ENCODE results near the gene PPP4C.
A peak's percentile ranks its signal among the peaks of the same experiment; 100 is the strongest.
"Not testable (repeated sequence)": the region's sequence is repeated elsewhere in the genome, so short reads cannot be mapped to it uniquely, and the experiment has no call there.

Gene PPP4C

DNA sequence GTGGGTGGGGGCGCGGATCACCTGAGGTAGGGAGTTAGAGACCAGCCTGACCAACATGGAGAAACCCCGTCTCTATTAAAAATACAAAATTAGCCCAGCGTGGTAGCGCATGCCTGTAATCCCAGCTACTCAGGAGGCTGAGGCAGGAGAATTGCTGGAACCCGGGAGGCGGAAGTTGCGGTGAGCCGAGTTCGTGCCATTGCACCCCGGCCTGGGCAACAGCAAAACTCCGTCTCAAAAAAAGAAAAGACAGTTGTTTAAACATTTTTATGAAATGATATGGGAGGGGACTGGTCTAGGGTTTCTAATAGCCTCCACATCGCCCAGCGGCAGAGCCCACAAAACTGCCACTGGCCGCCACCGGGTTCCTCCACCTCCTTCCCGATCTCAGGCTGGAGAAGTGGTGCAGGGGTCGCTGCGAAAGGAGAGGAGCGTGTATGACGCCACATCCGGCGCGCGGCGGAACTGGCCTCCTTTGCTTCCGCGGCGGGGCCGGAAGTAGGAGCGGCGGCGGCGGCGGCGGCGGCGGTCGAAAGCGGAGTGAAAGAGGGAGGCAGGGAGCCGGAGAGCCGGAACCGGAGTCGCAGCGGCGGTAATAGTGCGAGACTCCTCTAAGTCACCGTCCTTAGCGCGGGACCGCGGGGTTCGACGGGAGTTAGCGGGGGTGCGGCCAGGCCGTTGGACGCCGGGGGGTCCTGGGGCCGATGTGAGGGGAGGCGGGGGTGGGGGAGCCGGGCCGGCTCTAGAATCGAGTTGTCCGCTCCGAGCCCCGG lies at the start of gene PPP4C:
TSS of gene PPP4C (plus strand) at position 492 of the 773 bp plus-strand sequence. CDS start 384 bp downstream, outside the sequence.
- DNase-seq (ENCODE audit: low spot score), result peak; percentile 83

DNA sequence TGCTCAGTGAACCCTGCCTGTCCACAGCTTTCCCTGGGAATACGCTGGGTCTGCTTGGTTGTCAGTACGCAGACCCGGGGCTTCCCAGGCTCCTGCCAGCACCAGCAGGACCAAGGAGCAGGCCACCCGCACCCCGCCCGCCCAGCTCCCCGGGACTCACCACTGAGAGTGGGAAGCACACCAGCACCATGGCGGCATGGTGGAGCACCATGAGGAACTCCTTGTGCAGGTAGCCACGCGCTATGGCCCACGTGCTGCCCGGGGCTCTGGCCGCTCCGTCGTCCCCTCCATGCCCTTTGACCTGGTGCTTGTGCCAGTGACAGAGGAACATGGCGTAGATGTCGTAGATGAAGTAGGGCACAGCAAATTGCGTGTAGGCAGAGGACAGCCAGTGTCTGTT lies 49.3 kb upstream of the PPP4C start:
- no peak for DNase-seq (ENCODE audit: low spot score)

DNA sequence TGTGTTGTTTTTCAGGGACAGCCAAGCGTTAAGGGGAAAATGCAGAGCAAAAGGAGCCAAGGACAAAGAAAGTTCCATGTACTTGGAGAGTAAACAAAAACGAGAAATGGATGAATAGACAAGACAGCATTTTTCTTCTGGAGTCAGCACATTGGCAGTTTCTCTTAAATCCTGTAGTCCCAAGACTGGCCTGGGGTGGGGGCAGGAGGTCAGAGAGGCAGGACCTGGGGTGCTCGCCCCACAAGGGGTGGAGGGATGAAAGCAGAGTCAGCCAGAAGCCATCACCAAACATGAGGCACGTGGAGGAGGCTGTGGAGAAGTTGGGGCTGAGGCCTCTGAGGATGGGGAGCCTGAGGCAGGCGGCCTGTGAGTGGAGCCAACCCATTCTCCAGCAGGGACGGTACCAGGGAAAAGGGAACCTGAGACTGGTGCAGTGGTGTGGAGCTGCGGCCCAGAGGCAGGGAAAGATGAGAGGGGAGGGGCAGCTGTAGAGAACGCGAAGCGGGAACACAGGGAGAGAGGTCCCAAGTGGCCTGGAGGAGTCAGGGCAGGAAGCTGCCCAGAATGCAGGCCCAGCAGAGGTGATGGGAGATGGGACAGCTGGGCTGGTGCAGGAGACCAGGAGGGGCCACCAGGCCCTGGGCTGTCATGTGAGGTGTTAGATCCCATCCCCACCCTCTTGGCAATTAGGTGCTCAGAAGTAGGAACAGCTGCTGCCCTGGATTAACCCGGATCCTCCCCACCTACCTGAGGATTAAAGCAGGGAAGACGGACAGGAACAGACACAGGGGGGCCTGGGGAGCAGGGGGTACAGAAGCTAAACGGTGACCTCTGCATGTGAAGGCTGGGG lies 48.0 kb upstream of the PPP4C start:
- DNase-seq (ENCODE audit: low spot score), result no peak

DNA sequence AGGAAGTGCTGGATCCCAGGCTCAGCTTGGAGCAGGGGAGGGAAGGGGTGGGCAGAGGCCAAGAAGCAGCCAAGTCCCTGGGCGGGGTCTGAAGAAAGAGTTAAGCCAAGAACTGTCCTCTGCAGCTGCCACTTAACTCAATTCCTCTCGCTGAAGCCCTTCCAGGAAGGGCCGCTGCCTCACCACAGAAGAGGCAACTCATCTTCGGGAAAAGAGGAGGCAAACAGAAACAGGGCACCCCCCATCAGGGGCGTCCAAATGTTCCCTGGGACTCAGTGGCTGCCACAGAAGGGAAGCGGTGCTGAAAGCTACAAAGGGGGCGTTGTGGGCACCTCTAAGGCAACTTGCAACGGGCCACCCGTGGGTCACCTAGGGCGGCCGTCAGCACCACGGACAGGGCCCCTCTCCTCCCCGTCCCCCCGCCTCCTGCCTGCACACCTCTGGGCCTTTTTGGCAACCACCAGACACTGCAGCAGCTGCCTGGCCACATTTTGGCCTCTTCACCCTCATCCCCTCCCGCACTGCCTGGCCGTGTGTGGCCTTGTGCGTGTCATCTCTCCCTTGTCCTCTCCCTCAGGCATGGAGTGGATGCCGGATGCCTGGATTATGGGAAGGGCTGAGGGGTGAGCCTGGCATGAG lies 47.2 kb upstream of the PPP4C start:
- DNase-seq (ENCODE audit: low spot score), result no peak

DNA sequence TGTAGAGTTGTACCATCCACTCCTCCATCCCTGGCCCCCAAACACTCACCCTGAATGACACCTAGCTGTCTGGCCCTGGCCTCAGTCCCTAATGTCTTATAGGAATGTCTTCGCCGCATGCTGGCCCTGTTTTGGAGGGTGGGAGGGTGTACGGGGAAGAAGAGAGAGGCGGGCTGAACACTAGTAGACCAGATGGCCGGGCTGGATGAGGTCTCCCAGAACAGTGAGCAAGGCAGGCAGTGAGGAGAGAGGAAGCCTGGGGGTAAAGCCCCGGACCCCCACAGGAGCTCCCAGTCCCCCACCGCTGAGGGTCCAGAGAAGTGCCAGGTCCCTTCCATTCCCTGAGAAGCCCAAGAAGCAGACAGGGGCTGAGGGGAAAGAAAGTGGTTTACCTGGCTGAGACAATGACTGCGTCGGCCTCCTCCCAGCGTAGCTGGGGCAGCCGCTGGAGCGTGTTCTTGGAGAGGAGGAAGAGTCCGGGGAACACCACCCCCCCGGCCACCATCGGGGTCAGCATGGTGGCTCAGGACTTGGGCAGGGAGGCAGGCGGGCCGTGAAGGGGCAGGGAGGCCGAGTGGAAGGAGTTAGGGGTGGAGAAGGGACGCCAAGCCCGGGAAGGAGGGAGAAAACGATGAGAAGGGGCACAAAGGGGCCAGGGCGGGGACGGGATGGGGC lies 45.6 kb upstream of the PPP4C start:
- DNase-seq (ENCODE audit: low spot score), result no peak

DNA sequence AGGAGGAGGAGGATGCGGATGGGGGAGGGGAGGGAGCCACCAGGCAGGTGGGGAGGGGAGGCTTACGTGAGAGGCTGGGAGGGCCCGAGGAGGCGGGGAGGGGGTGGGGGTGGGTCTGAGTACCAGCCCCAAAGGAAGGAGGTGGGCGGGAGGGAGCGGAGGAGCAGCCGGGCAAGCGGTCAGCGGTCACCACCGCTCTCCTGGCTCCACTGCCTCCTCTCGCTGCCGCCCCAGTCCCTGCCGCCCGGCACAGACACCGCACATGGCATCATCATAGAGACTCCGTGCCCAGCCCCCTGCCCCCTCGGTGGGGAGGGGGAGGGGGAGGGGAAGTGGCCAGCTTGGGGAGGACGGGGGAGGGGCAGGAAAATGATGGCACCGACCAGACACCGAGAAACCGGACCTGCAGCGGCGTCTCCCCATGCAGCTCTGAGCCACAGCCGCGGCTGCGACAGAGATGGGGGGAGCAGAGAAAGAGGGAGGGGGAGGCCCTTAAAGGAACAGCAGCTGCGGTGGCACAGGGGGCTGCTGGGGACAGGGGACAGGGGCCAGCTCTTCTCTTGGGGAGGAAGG lies 44.9 kb upstream of the PPP4C start, which contains the start of gene TLCD3B:
TSS of gene TLCD3B (minus strand) at position 431 of the 573 bp plus-strand sequence. CDS start 744 bp downstream, outside the sequence.
- no peak for DNase-seq (ENCODE audit: low spot score)

DNA sequence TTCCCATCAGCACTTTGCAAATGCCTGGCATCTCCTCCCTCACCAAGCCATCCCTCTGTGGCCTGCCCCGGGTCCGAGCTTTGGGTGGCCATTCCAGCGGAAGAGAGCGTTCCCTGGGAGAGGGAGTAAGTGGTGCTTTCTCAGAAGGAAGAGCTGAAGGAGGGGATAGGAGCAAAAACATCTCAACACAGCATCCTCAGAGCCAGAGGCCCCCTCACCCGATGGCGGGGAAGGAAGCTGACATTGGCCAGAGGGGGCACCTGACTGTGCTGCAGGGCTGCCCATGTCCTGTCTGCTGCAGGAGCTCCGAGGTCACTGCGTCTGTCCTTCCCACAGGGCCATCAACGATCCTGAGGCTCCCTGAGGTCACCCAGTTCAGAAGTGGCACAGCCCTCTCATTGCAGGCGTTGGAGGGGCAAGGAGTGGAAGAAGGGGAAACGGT lies 44.3 kb upstream of the PPP4C start:
- no peak for DNase-seq (ENCODE audit: low spot score)

DNA sequence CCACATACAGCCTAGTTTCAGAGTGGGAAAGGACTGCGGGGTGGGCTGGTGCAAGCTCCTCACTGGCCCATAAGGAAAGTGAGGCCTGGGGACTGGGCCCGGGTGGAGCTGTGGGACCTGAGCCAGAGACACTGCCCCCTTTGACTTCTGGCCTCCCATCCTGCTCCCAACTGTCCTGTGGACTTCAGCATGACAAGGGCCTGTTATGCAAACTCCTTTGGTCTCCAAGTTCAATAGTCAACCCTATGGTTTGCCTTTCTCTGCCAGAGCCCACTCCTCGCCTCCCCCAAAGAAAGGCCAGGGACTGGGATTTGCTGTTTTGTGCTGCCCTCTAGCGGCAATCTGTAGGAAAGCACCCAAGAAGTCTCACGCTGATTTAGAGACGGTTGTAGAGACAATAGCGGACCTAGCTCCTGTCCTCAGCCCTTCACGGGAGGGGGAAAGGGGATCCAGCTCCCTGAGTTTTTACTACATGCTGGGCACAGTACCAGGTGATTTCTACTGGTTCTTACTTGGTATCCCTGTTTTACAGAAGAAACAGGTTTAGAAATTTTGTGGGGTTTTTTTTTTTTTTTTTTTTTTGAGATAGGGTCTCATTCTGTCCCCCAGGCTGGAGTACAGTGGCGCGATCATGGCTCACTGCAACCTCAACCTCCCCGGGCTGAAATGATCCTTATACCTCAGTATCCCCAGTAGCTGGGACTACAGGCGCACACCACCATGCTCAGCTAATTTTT lies 43.5 kb upstream of the PPP4C start:
- DNase-seq (ENCODE audit: low spot score), result peak; percentile 73

DNA sequence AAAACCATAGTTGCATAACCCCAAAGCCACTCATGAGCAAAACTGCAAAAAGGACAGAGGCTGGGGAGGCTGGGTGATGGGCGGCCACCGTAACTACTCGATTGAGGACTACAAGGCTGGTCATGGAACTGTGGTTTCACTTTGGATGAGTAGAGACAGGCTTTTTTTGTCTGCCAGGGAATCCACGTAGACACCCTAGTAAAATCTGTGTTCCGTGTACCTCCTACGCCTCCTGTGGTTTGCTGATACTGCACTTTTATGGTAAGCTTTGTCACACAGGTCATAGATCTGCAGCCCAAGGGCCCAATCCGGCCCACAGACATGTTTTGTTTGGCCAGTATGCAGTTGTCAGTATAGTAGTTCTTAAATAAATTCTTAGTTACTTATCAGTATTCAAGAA lies 42.5 kb upstream of the PPP4C start:
- no peak for DNase-seq (ENCODE audit: low spot score)

DNA sequence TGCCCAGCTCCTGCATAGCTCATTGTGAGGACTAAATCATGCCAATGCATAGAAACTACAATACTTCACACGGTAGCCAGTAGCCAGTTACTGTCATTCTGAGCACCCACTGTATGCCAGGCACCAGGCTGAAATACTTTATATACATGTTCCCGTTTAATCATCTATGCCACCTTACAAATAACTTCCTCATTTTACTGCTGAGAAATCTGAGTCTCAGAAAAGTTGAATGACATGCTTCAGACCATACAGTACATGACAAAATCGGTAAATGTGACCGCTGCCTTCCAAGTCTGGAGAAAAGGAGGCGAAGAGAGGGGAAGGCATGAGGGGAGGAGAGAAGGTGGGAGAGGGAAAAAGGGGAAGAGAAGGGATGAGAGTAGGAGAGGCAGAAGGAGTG lies 35.6 kb upstream of the PPP4C start:
- DNase-seq (ENCODE audit: low spot score), result no peak

DNA sequence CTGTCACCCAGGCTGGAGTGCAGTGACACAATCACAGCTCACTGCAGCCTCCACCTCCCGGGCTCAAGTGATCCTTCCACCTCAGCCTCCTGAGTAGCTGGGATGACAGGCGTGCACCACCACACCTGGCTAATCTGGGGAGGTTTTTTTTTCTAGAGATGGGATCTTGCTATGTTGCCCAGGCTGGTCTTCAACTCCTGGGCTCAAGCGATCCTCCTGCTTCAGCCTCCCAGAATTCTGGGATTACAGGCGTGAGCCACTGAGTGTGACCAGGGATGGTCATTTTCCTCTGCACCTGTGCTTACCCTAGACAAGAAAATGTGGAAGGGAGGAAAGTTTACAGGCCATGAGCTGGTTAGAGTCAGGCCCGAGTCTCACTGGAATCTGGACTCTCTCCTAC lies 35.1 kb upstream of the PPP4C start:
- DNase-seq (ENCODE audit: low spot score), result not testable (repeated sequence)

DNA sequence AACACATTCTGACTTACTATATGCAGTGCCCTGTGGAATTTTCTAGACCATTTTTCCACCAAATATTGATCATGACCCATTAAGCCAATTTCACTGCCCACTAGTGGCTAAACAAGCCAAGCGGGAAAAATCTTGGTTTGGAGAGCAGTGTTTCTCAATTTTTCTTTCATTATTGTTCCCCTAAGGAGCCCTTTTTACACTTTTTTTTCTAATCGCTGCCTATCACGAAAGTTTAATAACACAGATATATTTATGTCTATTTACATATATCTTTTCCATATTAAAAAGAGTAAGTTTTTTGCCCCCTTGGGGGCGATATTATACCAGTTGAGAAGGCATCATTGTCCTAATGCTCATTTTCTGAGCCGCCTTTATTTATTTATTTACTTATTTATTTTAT lies 34.0 kb upstream of the PPP4C start:
- DNase-seq (ENCODE audit: low spot score), result peak; percentile 41

DNA sequence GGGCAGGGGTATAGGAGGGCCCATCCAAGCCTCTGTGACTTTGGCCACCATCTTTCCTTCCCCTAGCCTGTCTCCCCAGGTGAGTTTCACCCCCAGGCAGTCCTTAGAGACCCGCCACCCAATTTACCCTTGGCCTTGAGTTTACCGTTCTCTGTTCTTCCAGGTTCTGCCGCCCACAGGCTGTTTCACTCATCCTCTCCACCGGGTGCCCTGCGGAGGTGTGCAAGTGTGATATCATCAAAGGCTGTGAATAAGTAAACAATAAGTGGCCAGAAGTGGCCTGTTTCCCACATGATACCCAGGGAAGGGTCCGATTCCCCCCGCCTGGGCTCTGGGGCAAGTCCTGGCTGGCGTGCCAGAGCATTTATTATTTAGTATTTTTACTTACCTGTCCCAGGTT lies 29.6 kb upstream of the PPP4C start:
- DNase-seq (ENCODE audit: low spot score), result no peak

DNA sequence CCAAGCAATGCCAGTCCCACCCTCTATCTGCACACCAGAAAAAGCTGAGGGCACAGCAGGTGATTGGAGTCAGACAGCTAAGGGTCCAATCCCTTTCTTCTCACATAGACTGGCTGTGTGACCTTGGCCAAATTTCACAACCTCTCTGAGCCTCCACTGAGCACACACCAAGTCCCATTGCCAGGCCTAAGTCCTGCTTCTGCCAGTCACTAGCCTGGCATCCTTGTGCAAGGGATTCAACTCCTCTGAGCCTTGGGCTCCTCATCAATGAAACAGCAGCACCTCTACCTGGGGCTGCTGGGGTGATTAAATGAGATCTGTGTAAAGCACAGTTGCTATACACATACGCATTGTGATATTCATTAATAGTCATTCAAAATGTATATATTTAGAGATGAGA lies 29.2 kb upstream of the PPP4C start:
- no peak for DNase-seq (ENCODE audit: low spot score)

DNA sequence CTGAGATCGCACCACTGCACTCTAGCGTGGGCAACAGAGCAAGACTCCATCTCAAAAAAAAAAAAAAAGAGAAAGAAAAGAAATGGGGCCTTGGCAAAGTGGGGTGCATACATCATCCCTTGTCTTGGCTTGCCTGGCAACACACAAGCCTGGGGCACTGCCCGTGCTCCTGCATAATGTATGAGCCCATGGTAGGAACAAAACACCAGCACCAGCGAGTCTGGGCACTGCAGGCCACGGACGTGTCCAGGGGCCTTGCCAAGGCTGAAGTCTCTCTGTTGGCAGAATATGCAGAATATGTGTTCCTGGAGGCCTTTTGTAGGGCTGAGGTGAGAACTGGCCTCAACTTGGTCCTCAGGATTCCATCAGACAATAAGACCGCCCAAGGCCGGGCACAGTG lies 25.9 kb upstream of the PPP4C start:
- no peak for DNase-seq (ENCODE audit: low spot score)

DNA sequence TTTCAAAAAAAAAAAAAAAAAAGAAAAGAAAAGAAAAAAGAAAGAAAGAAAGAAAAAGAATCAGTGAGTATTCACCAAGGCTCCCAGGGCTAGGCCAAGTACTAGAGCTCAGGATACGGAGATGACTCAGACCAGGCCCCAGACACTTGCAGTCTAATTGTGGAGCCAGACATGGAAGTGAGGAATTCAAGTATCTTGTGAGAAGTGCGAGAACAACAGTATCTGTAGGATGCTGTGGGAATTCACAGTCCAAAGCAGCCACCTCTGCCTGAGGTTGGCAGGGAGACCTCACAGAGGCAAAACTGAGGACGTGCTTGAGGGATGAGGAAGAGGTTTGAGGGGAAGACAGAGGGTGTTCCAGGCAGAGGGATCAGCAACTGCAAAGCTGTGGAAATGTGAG lies 24.3 kb upstream of the PPP4C start:
- DNase-seq (ENCODE audit: low spot score), result peak; percentile 85

DNA sequence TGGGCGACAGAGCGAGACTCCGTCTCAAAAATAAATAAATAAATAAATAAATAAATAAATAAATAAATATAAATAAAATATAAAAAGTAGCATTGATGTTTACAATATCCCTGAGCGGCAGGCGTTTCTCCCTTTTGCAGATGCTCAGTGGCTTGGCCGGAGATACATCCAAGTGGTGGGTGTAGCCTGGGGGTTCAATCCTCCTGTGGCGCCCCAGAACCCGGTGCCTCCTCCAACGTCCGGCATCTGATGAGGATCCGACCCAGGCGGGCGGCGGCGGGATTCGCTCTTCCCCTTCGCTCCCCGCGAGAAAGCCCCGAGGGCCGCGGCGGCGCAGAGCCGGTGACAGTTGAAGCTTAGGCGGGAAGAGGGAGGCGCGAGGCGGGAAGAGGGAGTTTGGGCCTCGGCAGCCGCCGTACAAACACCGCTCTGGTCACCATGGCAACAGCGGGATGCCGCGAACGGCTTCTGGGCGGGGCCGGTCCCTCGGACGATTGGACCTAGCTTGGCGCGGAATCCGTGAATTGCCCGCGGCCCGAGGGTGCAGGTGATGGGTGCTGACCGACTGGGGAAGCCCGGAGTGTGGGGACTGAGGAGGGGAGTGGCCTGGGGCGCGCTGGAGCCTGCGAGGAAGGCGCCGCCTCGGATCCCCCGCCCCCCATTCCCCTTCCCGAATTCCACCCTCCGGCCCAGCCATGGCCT lies 23.0 kb upstream of the PPP4C start:
- DNase-seq (ENCODE audit: low spot score), result peak; percentile 80

DNA sequence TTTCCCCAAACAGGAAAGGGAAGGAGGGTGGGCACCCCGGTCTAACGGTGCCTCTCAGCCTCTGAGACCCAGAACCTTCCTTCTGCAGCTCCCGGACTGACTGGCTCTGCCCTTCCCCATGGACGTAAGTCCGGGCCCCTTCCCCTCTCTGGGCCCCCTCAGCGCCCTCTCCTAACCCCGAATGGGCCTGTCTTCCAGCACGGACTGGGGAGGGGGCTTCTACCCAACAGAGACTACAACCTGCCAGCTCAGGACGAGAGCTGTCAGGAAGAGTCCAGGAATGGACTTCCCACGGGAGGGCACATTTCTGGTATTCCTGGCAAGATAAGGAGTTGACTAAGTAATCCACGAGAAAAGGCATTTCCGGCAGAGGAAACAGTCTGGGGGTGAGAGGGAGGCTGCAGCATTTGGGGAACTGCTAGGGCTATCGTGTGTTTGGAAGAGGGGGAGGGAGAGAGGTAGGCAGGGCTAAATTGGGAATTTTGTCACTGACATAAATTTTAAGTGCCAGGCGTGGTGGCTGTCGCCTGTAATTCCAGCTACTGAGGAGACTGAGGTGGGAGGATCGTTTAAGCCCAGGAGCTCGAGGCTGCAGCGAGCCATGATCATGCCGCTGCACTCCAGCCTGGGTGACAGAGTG lies 22.3 kb upstream of the PPP4C start:
- peak; percentile 68 for DNase-seq (ENCODE audit: low spot score)

DNA sequence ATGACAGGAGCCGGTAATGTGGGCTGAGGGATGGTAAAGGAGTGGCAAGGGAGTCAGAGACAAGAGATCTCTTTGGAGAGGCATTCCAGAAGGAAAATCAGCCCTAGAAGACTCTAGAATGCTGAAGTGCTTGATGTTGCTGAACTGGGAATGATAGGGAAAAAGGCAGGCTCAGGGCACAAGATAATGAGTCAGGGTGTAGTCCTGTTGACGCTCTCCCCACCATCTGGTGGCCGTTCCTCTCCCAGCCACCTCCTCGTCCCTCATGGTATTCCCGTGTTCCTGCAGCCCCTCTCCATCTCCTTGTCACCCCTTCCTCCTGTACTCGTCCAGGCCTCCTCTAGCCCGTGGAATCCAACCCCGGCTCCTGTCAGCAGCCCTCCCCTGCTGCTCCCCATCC lies 21.3 kb upstream of the PPP4C start:
- DNase-seq (ENCODE audit: low spot score), result no peak

All from kidney capillary endothelial cell (primary cell).